Measurements from ENCODE around the gene UPK3BL2.
"Not testable (repeated sequence)": the region's sequence is repeated elsewhere in the genome, so short reads cannot be mapped to it uniquely, and the experiment has no call there.

Gene UPK3BL2

GRCh38 chr7:102493220-102493935 is 50.1 kb downstream of the UPK3BL2 start:
- not testable (repeated sequence) for DNase-seq (ENCODE audit: low spot score)

- DNase-seq (ENCODE audit: low spot score): not testable (repeated sequence)
These were observed 52.9 kb downstream of the UPK3BL2 start for GRCh38 chr7:102490529-102491075.

Data from LoVo (cell line).